HL-60 (cell line): Measurements from ENCODE around the gene MEAK7.

Experiments
- DNase-seq, 2 experiments: peaks; one replicate each; pipeline ENCODE4 v3.0.0-alpha.2; 2010 to 2020; ENCODE audit warnings: low read depth in 1 of 2, low spot score in 1 of 2
- H3K27ac ChIP-seq: fragments of 250-450 bp; sonication (Bioruptor Pico); replicated peaks from 2 replicates; pipeline ENCODE4 v1.5.1; 2020; ENCODE audit warnings: mild to moderate bottlenecking, moderate library complexity
- H3K27me3 ChIP-seq: fragments of 250-450 bp; sonication (Bioruptor Pico); 2 replicates; pipeline ENCODE4 v1.5.1; 2021; ENCODE audit warnings: mild to moderate bottlenecking, moderate library complexity; ENCODE audit not compliant: insufficient read depth, poor library complexity, severe bottlenecking
- H3K4me3 ChIP-seq: replicated peaks from 2 replicates; pipeline ENCODE4 v1.5.1; 2011; ENCODE audit warnings: mild to moderate bottlenecking, control low read depth, low read length; ENCODE audit not compliant: insufficient read depth
- GABPA ChIP-seq: IDR thresholded peaks from 2 replicates; pipeline ENCODE4 v1.6.1; 2012; ENCODE audit warnings: low read depth
- POLR2AphosphoS5 ChIP-seq: IDR thresholded peaks from 2 replicates; pipeline ENCODE4 v1.6.1; 2012; ENCODE audit warnings: low read depth
- SPI1 ChIP-seq: IDR thresholded peaks from 2 replicates; pipeline ENCODE4 v1.6.1; 2012; ENCODE audit warnings: low read depth, mild to moderate bottlenecking, borderline replicate concordance
- TF ChIP-seq, protein P1 (sequence below): IDR thresholded peaks from 2 replicates; pipeline ENCODE4 v1.6.1; 2012; ENCODE audit warnings: low read depth; ENCODE audit not compliant: insufficient replicate concordance
- TF ChIP-seq, protein P2 (sequence below): IDR thresholded peaks from one replicate; pipeline ENCODE4 v1.5.1; 2011; ENCODE audit warnings: low read length, control low read depth, inconsistent platforms; ENCODE audit not compliant: insufficient read depth

The MEAK7 gene

DNA sequence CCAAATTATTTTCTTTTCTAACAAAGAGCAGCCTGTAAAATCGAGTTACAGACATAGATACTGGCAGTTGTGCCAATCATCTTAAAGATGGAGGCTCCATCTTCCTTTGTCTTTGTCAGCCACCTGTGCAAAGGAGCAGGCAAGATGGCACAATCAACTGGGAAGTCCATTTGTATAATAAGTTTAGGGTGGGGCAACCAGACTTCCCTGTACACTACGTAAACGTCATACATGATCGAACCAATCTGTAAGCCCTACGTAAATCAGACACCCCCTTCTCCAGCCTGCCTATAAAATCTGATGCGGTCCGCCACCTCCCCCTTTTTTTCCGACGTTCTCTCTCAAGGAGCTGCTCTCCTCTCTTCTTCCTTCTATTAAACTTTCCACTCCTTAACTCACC is 31.4 kb upstream of the MEAK7 start:
- Histone ChIP-seq H3K27me3 (no peaks in the 10 kb centered on the region), H3K4me3 (no peak overlapping the region), H3K27ac (no peak overlapping the region)
- TF ChIP-seq, protein P1, sequence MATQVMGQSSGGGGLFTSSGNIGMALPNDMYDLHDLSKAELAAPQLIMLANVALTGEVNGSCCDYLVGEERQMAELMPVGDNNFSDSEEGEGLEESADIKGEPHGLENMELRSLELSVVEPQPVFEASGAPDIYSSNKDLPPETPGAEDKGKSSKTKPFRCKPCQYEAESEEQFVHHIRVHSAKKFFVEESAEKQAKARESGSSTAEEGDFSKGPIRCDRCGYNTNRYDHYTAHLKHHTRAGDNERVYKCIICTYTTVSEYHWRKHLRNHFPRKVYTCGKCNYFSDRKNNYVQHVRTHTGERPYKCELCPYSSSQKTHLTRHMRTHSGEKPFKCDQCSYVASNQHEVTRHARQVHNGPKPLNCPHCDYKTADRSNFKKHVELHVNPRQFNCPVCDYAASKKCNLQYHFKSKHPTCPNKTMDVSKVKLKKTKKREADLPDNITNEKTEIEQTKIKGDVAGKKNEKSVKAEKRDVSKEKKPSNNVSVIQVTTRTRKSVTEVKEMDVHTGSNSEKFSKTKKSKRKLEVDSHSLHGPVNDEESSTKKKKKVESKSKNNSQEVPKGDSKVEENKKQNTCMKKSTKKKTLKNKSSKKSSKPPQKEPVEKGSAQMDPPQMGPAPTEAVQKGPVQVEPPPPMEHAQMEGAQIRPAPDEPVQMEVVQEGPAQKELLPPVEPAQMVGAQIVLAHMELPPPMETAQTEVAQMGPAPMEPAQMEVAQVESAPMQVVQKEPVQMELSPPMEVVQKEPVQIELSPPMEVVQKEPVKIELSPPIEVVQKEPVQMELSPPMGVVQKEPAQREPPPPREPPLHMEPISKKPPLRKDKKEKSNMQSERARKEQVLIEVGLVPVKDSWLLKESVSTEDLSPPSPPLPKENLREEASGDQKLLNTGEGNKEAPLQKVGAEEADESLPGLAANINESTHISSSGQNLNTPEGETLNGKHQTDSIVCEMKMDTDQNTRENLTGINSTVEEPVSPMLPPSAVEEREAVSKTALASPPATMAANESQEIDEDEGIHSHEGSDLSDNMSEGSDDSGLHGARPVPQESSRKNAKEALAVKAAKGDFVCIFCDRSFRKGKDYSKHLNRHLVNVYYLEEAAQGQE, result no peak
- no peak for TF ChIP-seq SPI1
- TF ChIP-seq, protein P2, sequence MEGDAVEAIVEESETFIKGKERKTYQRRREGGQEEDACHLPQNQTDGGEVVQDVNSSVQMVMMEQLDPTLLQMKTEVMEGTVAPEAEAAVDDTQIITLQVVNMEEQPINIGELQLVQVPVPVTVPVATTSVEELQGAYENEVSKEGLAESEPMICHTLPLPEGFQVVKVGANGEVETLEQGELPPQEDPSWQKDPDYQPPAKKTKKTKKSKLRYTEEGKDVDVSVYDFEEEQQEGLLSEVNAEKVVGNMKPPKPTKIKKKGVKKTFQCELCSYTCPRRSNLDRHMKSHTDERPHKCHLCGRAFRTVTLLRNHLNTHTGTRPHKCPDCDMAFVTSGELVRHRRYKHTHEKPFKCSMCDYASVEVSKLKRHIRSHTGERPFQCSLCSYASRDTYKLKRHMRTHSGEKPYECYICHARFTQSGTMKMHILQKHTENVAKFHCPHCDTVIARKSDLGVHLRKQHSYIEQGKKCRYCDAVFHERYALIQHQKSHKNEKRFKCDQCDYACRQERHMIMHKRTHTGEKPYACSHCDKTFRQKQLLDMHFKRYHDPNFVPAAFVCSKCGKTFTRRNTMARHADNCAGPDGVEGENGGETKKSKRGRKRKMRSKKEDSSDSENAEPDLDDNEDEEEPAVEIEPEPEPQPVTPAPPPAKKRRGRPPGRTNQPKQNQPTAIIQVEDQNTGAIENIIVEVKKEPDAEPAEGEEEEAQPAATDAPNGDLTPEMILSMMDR, result no peak
- no peak for TF ChIP-seq GABPA
- TF ChIP-seq POLR2AphosphoS5, result no peak
- DNase-seq, result no peak

- no peak for DNase-seq
- Histone ChIP-seq H3K27ac (no peak overlapping the region), H3K4me3 (no peak overlapping the region), H3K27me3 (no peaks in the 10 kb centered on the region)
- no peak for TF ChIP-seq POLR2AphosphoS5
- TF ChIP-seq, protein P1, result no peak
- TF ChIP-seq GABPA, result no peak
- TF ChIP-seq, protein P2, result no peak
- TF ChIP-seq SPI1, result no peak
These were observed 30.9 kb upstream of the MEAK7 start for GRCh38 chr16:84535408-84535807.

DNA sequence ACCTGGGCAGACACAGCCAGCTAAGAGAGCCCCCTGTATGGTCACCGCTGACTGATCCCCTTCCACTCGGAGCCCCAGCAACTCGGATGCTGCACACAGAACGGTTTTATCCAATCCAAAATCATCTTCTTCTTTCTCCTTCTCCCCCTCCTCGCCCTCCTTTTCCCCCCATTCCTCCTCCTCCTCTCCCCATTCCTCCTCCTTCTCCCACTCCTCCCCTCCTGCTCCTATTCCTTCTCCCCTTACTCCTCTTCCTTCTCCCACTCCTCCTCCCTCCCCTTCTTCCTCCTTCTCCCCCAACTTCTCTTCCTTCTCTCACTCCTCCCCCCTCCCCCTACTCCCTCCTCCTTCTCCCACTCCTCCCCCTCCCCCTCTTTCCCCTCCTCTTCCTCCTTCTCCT is 30.4 kb upstream of the MEAK7 start:
- H3K27ac ChIP-seq, result no peak overlapping the region

More for the DNA sequence above, 30.4 kb upstream of the MEAK7 start:
- TF ChIP-seq SPI1 (no peak), POLR2AphosphoS5 (no peak), GABPA (no peak)
- TF ChIP-seq, protein P1, result no peak
- TF ChIP-seq, protein P2, result no peak
- Histone ChIP-seq H3K27me3 (no peaks in the 10 kb centered on the region), H3K4me3 (no peak overlapping the region)
- no peak for DNase-seq
